HEK293 (cell line): Measurements from ENCODE around the gene CDH22.

Source experiments
- HOXA7 ChIP-seq: sonication (generic); formaldehyde crosslinking; IDR thresholded peaks from 2 replicates; pipeline ENCODE4 v1.8.1; 2022; ENCODE audit warnings: missing genetic modification reagents, borderline replicate concordance
- SP2 ChIP-seq: fragments of 450-650 bp; formaldehyde crosslinking; IDR thresholded peaks from 2 replicates; pipeline ENCODE4 v1.5.1; 2016; ENCODE audit warnings: missing biosample characterization, missing genetic modification characterization
- ZNF214 ChIP-seq: fragments of 450-650 bp; formaldehyde crosslinking; IDR thresholded peaks from 2 replicates; pipeline ENCODE4 v1.5.1; 2017; ENCODE audit warnings: missing biosample characterization, mild to moderate bottlenecking, missing genetic modification characterization, borderline replicate concordance
- ZNF248 ChIP-seq: fragments of 450-650 bp; formaldehyde crosslinking; IDR thresholded peaks from 2 replicates; pipeline ENCODE4 v1.5.1; 2017; ENCODE audit warnings: missing biosample characterization, missing genetic modification characterization
- ZNF302 ChIP-seq: fragments of 450-650 bp; formaldehyde crosslinking; IDR thresholded peaks from 2 replicates; pipeline ENCODE4 v1.5.1; 2016; ENCODE audit warnings: missing biosample characterization, missing genetic modification characterization, low read depth
- TF ChIP-seq, protein P1 (sequence below): fragments of 450-650 bp; formaldehyde crosslinking; IDR thresholded peaks from 2 replicates; pipeline ENCODE4 v1.5.1; 2016; ENCODE audit warnings: missing biosample characterization, missing genetic modification characterization
- TF ChIP-seq, protein P2 (sequence below): fragments of 450-650 bp; formaldehyde crosslinking; IDR thresholded peaks from 2 replicates; pipeline ENCODE4 v1.5.1; 2017; ENCODE audit warnings: missing biosample characterization, missing genetic modification characterization
- TF ChIP-seq, protein P3 (sequence below): fragments of 450-650 bp; formaldehyde crosslinking; IDR thresholded peaks from 2 replicates; pipeline ENCODE4 v1.5.1; 2016; ENCODE audit warnings: missing biosample characterization, missing genetic modification characterization
- TF ChIP-seq, protein P4 (sequence below): sonication (generic); formaldehyde crosslinking; IDR thresholded peaks from 2 replicates; pipeline ENCODE4 v1.8.1; 2022; ENCODE audit warnings: mild to moderate bottlenecking, moderate library complexity, missing genetic modification reagents
- TF ChIP-seq, protein P5 (sequence below): fragments of 450-650 bp; formaldehyde crosslinking; IDR thresholded peaks from 2 replicates; pipeline ENCODE4 v1.5.1; 2016; ENCODE audit warnings: missing biosample characterization, missing genetic modification characterization
- TF ChIP-seq, protein P6 (sequence below): fragments of 450-650 bp; formaldehyde crosslinking; IDR thresholded peaks from 2 replicates; pipeline ENCODE4 v1.5.1; 2017; ENCODE audit warnings: missing biosample characterization, missing genetic modification characterization

DNA sequence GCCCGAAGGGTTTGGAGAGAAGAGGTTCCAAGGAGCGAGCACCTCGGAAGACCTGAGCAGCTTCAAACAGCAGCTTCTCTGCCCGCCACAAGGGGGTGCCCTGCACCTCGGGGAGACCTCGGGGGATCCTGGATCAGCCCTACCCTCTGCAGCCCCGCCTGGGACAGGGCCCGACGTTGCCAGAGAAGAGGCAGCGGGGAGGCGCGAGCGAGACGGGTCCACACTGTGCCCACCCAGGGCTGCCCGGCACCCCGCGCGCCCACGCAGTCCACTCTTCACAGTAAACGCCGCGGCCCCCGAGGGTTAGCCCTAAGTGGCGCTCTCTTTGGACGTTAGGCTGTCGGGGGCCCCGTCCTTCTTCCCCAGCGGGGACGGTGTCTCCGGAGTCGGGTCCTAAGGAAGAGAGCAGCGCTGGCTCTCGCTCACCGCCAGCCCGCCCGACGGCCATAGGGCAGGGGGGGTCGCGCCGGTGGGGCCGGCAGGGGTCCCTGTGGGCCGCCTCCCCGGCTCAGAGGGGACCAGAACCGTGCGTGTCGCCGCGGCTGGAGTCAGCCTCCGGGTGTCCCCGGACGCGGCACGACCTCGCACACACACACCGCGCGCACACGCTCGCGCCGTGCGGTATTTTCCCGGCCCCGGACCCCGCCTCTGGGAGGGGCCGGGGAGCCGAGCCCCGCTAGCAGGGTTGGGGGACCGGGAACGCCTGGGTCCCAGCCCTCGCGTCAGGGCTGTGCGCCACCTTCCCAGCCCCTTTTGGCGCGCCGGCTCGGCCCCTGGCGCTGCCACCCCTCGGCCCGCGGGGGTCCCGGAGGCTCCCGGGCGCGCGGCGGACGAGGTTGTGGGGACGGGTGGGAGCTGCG, 929 bp downstream of the CDH22 start:
- TF ChIP-seq, protein P1, sequence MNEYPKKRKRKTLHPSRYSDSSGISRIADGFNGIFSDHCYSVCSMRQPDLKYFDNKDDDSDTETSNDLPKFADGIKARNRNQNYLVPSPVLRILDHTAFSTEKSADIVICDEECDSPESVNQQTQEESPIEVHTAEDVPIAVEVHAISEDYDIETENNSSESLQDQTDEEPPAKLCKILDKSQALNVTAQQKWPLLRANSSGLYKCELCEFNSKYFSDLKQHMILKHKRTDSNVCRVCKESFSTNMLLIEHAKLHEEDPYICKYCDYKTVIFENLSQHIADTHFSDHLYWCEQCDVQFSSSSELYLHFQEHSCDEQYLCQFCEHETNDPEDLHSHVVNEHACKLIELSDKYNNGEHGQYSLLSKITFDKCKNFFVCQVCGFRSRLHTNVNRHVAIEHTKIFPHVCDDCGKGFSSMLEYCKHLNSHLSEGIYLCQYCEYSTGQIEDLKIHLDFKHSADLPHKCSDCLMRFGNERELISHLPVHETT: no peak
- TF ChIP-seq ZNF248 (tag by site-specific recombination) (no peak), HOXA7 (no peak), ZNF302 (no peak), ZNF214 (no peak), SP2 (tag by site-specific recombination) (no peak)
- TF ChIP-seq, protein P2, sequence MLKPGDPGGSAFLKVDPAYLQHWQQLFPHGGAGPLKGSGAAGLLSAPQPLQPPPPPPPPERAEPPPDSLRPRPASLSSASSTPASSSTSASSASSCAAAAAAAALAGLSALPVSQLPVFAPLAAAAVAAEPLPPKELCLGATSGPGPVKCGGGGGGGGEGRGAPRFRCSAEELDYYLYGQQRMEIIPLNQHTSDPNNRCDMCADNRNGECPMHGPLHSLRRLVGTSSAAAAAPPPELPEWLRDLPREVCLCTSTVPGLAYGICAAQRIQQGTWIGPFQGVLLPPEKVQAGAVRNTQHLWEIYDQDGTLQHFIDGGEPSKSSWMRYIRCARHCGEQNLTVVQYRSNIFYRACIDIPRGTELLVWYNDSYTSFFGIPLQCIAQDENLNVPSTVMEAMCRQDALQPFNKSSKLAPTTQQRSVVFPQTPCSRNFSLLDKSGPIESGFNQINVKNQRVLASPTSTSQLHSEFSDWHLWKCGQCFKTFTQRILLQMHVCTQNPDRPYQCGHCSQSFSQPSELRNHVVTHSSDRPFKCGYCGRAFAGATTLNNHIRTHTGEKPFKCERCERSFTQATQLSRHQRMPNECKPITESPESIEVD: no peak
- TF ChIP-seq, protein P3, sequence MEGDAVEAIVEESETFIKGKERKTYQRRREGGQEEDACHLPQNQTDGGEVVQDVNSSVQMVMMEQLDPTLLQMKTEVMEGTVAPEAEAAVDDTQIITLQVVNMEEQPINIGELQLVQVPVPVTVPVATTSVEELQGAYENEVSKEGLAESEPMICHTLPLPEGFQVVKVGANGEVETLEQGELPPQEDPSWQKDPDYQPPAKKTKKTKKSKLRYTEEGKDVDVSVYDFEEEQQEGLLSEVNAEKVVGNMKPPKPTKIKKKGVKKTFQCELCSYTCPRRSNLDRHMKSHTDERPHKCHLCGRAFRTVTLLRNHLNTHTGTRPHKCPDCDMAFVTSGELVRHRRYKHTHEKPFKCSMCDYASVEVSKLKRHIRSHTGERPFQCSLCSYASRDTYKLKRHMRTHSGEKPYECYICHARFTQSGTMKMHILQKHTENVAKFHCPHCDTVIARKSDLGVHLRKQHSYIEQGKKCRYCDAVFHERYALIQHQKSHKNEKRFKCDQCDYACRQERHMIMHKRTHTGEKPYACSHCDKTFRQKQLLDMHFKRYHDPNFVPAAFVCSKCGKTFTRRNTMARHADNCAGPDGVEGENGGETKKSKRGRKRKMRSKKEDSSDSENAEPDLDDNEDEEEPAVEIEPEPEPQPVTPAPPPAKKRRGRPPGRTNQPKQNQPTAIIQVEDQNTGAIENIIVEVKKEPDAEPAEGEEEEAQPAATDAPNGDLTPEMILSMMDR: peak; percentile 87
- TF ChIP-seq, protein P4, sequence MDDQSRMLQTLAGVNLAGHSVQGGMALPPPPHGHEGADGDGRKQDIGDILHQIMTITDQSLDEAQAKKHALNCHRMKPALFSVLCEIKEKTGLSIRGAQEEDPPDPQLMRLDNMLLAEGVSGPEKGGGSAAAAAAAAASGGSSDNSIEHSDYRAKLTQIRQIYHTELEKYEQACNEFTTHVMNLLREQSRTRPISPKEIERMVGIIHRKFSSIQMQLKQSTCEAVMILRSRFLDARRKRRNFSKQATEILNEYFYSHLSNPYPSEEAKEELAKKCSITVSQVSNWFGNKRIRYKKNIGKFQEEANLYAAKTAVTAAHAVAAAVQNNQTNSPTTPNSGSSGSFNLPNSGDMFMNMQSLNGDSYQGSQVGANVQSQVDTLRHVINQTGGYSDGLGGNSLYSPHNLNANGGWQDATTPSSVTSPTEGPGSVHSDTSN (CRISPR knock-in tag): no peak
- TF ChIP-seq, protein P5, sequence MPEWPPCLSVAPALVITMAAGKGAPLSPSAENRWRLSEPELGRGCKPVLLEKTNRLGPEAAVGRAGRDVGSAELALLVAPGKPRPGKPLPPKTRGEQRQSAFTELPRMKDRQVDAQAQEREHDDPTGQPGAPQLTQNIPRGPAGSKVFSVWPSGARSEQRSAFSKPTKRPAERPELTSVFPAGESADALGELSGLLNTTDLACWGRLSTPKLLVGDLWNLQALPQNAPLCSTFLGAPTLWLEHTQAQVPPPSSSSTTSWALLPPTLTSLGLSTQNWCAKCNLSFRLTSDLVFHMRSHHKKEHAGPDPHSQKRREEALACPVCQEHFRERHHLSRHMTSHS (tag by site-specific recombination): no peak
- TF ChIP-seq, protein P6, sequence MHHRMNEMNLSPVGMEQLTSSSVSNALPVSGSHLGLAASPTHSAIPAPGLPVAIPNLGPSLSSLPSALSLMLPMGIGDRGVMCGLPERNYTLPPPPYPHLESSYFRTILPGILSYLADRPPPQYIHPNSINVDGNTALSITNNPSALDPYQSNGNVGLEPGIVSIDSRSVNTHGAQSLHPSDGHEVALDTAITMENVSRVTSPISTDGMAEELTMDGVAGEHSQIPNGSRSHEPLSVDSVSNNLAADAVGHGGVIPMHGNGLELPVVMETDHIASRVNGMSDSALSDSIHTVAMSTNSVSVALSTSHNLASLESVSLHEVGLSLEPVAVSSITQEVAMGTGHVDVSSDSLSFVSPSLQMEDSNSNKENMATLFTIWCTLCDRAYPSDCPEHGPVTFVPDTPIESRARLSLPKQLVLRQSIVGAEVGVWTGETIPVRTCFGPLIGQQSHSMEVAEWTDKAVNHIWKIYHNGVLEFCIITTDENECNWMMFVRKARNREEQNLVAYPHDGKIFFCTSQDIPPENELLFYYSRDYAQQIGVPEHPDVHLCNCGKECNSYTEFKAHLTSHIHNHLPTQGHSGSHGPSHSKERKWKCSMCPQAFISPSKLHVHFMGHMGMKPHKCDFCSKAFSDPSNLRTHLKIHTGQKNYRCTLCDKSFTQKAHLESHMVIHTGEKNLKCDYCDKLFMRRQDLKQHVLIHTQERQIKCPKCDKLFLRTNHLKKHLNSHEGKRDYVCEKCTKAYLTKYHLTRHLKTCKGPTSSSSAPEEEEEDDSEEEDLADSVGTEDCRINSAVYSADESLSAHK (tag by site-specific recombination): no peak
